A673 (cell line): ENCODE data around the gene TSPYL6. TPM values are rescaled to one million over a fixed set of nuclear protein-coding genes. Genes with fewer than 3 reads are reported as not detected.

Experiments used
- BruUV-seq: library from RNA; stranded (reverse); fragments of 400-500 nt; replicated peaks from 2 replicates; lab custom pipeline; 2021; lab: Mats Ljungman, UMichigan
- CTCF ChIA-PET: fragments of 300-600 bp; sonication (Branson Sonifier 250); formaldehyde crosslinking; loops from one replicate; lab custom pipeline; 2022; ENCODE audit warnings: antibody characterized with exemption; lab: Charles Lee
- POLR2A ChIA-PET: fragments of 300-600 bp; sonication (Branson Sonifier 250); formaldehyde crosslinking; loops from one replicate; lab custom pipeline; 2022; ENCODE audit warnings: antibody characterized with exemption; ENCODE audit not compliant: low non-redundant PET; lab: Charles Lee
- DNase-seq: peaks from one replicate; pipeline ENCODE4 v3.0.0-alpha.2; 2015; ENCODE audit warnings: low spot score
- H3K27ac ChIP-seq: fragments of 200-600 bp; sonication (generic); 2 replicates; pipeline ENCODE4 v1.5.1; 2016; ENCODE audit warnings: mixed run types, low read depth, mild to moderate bottlenecking, mixed read lengths, antibody characterized with exemption, low read length; ENCODE audit not compliant: poor library complexity, severe bottlenecking
- H3K27me3 ChIP-seq: fragments of 200-600 bp; sonication (generic); replicated peaks from 2 replicates; pipeline ENCODE4 v1.6.1; 2017; ENCODE audit warnings: mixed run types, low read depth, mild to moderate bottlenecking, mixed read lengths, antibody characterized with exemption, low read length; ENCODE audit not compliant: insufficient read depth, poor library complexity
- H3K36me3 ChIP-seq: fragments of 200-600 bp; sonication (generic); 2 replicates; pipeline ENCODE4 v1.6.1; 2016; ENCODE audit warnings: mixed run types, mild to moderate bottlenecking, mixed read lengths, antibody characterized with exemption, low read length; ENCODE audit not compliant: insufficient read depth, poor library complexity, severe bottlenecking
- H3K4me1 ChIP-seq: fragments of 200-600 bp; sonication (generic); 2 replicates; pipeline ENCODE4 v1.6.1; 2017; ENCODE audit warnings: mixed run types, mild to moderate bottlenecking, mixed read lengths, antibody characterized with exemption, low read length; ENCODE audit not compliant: insufficient read depth, poor library complexity, severe bottlenecking
- H3K4me3 ChIP-seq: fragments of 200-600 bp; sonication (generic); 2 replicates; pipeline ENCODE4 v1.5.1; 2016; ENCODE audit warnings: low read depth, mixed run types, mild to moderate bottlenecking, mixed read lengths, low read length; ENCODE audit not compliant: poor library complexity, severe bottlenecking
- H3K9me3 ChIP-seq: fragments of 200-600 bp; sonication (generic); 2 replicates; pipeline ENCODE4 v1.6.1; 2016; ENCODE audit warnings: mixed run types, low read depth, mild to moderate bottlenecking, mixed read lengths, antibody characterized with exemption, low read length; ENCODE audit not compliant: poor library complexity, severe bottlenecking
- CTCF ChIP-seq: fragments of 300-800, 200-600 bp; sonication (generic); conservative IDR thresholded peaks from 2 replicates; pipeline ENCODE4 v1.5.1; 2017; ENCODE audit warnings: low read depth, mild to moderate bottlenecking, antibody characterized with exemption, low read length, moderate library complexity, mixed read lengths
- EZH2 ChIP-seq: fragments of 200-600 bp; sonication (generic); IDR thresholded peaks from 2 replicates; pipeline ENCODE4 v1.6.1; 2017; ENCODE audit warnings: borderline replicate concordance, low read depth, mild to moderate bottlenecking, mixed read lengths, antibody characterized with exemption, low read length; ENCODE audit not compliant: poor library complexity, severe bottlenecking
- intact Hi-C: fragments of 100-400 bp; cut with micrococcal nuclease; formaldehyde crosslinking; loops from one replicate; pipeline ENCODE4 v1.10.0; 2022; ENCODE audit not compliant: unreplicated experiment
- total RNA-seq: library from RNA; stranded (reverse); gene quantifications from 2 replicates; pipeline ENCODE4 v1.2.3, GENCODE V29; 2021

The TSPYL6 gene
- total RNA-seq, 1 experiment from 2014 or later: not detected

GRCh38 chr2:54279385-54279784 is 23.4 kb upstream of the TSPYL6 start:
- intact Hi-C loops: no loop called here
- Histone ChIP-seq H3K36me3 (no peaks in the 10 kb centered on the region), H3K4me3 (no peak overlapping the region), H3K9me3 (no peaks in the 10 kb centered on the region), H3K4me1 (peaks cover 14% of the 10 kb centered on the region), H3K27ac (no peak overlapping the region), H3K27me3 (no peaks in the 10 kb centered on the region)
- no TSS peak for BruUV-seq
- ChIA-PET POLR2A (no interaction called here), CTCF (no interaction called here)
- TF ChIP-seq CTCF (peak; percentile 43; the same call in 1 of the 2 replicates), EZH2 (no peak)
- no peak for DNase-seq

GRCh38 chr2:54275541-54275940 is 19.5 kb upstream of the TSPYL6 start:
- Histone ChIP-seq H3K27me3 (no peaks in the 10 kb centered on the region), H3K27ac (peak overlapping the region; percentile 60), H3K36me3 (no peaks in the 10 kb centered on the region), H3K4me1 (peaks cover 14% of the 10 kb centered on the region), H3K4me3 (no peak overlapping the region), H3K9me3 (peaks cover 4% of the 10 kb centered on the region)
- intact Hi-C loops: no loop called here
- TF ChIP-seq EZH2: no peak
- no peak for TF ChIP-seq CTCF
- POLR2A ChIA-PET: no interaction called here
- no peak for DNase-seq
- no TSS peak for BruUV-seq
- CTCF ChIA-PET: interaction anchor here (0.6 kb wide), 1 partner anchor 177 kb away, joined by 4 read pairs; no protein-coding TSS in a partner anchor

GRCh38 chr2:54274781-54275242 is 18.8 kb upstream of the TSPYL6 start:
- H3K27me3 ChIP-seq: no peaks in the 10 kb centered on the region
- peak overlapping the region; percentile 60 for H3K27ac ChIP-seq
- H3K36me3 ChIP-seq: no peaks in the 10 kb centered on the region
- intact Hi-C loops: no loop called here
- ChIA-PET CTCF (interaction anchor here (0.6 kb wide), 1 partner anchor 177 kb away, joined by 4 read pairs; no protein-coding TSS in a partner anchor), POLR2A (no interaction called here)
- H3K4me3 ChIP-seq: no peak overlapping the region
- peak; percentile 41 for DNase-seq
- no TSS peak for BruUV-seq
- no peak for TF ChIP-seq EZH2
- TF ChIP-seq CTCF: no peak
- peaks cover 14% of the 10 kb centered on the region for H3K4me1 ChIP-seq
- peaks cover 4% of the 10 kb centered on the region for H3K9me3 ChIP-seq
